ENCODE measurements around the gene GRIK4.

GRIK4 gene

DNA sequence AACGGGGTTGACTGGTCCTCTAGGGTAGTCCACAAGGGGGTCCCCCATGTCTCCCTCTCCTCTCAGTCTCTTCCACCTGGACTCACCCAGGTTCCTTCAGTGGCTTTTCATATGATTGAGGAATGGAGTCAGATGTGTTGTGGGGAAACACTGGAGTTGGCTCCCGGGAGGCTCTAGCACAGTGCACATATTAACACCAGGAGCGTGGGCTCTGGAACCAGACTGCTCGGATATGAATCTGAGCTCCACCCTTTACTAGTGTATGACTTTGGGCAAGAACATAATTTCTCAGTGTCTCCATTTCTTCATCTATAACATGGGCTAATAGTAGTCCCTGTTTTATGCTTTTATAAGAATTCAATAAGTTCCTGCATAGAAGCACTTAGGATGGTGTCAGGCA lies 157.0 kb downstream of the GRIK4 start:
- DNase-seq (ENCODE audit: low read depth) = no peak

GRCh38 chr11:120674542-120674941 lies 163.0 kb downstream of the GRIK4 start:
- DNase-seq (ENCODE audit: low read depth) = no peak

- no peak for DNase-seq (ENCODE audit: low read depth)
Measured at GRCh38 chr11:120675171-120675570, 163.6 kb downstream of the GRIK4 start.

DNA sequence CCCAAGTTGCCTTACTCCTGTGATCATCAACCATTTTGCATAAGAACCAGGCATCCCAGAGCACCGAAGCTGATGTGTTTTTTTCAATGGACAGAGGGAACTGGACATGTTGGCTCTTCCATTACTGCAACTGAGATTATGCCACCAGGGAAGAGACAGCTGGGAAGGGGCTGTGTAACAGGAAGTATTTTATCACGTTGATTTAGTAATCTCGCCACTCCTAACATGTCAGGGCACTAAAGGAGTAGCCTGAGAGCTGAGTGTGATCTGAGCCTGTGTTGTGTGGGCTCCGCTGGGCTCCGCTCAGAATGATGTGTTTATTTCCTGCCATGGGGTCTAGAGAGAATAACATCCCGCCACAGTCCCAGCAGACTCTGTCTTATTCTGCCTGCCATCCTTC lies 165.4 kb downstream of the GRIK4 start:
- no peak for DNase-seq (ENCODE audit: low read depth)

- no peak for DNase-seq (ENCODE audit: low read depth)
Measured at GRCh38 chr11:120680322-120680721, 168.8 kb downstream of the GRIK4 start.

DNA sequence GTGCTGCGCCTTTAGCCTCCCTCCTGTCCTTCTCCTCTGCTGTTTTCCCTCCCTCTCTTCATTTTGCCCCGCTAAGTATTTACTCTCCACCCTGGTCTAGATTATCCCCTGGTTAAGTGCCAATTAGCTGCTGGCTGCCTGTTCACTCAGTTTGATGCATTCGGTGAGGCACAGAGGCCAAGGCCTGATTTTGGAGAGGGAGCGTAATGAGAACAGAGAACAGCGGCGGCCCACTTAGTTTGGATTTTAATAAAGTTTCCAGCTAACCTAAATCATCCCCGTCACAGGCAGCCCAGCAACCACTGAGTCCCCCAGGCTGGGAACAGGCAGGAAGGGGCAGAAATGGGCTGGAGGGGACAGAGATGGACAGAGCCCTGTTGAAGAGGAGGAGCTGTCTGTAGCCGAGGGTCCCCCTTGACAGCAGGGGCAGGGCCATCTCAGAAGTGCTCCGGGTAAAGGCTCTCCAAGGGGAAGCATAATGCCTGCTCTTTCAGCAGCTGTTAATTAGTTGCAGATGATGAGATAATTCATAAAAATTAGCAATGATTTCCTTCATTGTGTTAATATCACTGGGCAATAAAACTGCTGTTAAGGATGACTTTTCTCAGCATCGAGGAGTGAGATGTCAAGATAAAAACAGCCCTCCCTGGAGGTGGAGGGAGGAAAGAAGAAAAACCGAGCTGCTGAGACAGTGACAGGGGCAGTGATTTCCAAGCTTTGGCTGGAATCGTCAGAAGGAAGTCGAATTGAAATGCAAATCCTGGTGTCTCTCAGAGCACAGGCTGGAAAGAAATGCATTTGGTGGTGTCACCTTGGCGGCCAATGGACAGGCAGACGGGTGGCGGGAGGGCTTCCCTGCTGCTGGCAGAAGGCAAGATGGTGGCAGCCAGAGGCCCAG lies 170.1 kb downstream of the GRIK4 start:
- DNase-seq (ENCODE audit: low read depth) = no peak

DNA sequence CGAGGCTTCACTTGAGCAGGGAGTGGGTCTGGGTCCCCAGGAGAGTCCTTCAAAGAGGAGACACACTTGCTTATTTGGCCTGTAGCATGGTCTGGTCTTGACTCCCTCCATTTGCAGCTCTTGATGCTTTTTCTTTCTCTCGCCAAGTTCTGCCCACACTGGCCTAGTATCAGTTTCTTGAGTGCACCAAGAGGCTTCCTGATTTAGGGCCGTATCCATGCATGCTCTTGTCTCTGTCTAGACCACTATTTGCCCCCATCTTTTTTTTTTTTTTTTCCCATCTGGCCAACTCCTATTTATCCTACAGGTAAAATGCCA lies 170.7 kb downstream of the GRIK4 start:
- no peak for DNase-seq (ENCODE audit: low read depth)

GRCh38 chr11:120682866-120683265 lies 171.3 kb downstream of the GRIK4 start:
- no peak for DNase-seq (ENCODE audit: low read depth)

DNA sequence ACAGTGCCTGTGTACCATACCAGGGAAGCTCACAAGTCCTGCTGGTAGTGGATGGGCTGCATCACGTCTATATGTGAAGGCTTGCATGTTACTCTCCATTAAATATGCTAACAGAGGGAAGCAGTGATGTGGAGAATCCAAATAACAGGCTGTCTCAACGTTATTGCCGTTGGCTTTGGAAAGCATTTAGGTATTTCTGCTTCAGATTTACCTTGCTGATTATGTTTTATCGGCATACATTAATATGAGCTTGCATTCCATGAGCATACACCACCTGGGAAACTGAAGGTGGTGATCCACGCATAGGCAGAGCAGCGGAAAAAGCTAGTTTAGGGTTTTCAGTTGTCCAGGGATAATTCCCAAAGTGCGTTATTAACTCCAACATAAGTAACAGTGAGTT lies 175.0 kb downstream of the GRIK4 start:
- DNase-seq (ENCODE audit: low read depth) = no peak

DNA sequence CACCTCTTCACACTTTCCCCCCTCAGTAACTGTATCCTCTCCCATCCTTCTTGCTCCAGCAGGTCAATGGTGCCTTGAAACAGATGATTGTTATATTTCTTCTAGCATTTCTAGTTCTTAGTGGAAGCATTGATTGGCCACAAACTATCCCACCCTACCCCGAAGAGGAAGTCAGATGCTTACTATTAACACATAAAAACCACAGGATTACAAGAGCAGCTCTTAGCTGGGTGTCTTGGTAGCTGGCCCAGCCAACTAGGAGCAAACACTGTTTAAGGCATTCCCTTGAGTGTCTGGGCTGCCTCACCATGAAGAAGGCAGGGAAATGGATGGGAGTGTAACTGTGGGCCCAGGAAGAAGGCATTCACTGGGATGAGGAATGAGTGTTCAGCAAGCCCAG lies 176.6 kb downstream of the GRIK4 start:
- DNase-seq (ENCODE audit: low read depth) = no peak

DNA sequence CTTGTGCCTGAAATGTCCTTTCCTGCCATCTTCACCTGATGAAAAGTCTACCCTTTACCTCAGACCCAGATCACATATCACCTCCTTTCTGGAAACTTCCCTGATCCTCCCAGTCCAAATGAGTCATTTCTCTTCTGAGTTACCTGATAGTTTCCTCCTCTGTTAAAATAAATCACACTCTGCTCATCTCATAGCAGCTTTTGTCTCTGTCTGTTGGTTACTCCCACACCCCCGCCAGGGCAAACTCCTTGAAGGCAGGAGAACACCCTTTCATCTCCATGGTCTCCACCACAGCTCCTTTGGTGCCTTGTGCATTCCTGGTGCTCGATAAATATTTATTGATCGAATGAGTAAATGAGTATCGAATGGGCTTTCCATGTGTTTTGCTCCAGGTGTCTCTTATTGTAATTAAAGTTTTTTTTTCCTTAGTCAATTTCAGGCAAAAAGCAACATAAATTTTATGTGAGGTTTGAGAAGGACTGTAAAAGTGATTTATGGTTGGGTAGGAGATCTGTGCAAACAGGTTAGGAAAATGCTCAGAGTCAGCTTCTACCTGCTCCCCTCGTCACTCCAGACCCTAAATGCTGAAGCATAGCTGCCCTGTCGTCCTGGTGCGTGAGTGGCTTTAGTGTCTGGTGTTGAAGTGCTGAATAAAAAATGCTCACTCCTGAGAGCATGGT lies 178.2 kb downstream of the GRIK4 start:
- no peak for DNase-seq (ENCODE audit: low read depth)

GRCh38 chr11:120690406-120690805 lies 178.9 kb downstream of the GRIK4 start:
- no peak for DNase-seq (ENCODE audit: low read depth)

GRCh38 chr11:120694726-120695125 lies 183.2 kb downstream of the GRIK4 start:
- DNase-seq (ENCODE audit: low read depth) = no peak

GRCh38 chr11:120695426-120695825 lies 183.9 kb downstream of the GRIK4 start:
- no peak for DNase-seq (ENCODE audit: low read depth)

DNA sequence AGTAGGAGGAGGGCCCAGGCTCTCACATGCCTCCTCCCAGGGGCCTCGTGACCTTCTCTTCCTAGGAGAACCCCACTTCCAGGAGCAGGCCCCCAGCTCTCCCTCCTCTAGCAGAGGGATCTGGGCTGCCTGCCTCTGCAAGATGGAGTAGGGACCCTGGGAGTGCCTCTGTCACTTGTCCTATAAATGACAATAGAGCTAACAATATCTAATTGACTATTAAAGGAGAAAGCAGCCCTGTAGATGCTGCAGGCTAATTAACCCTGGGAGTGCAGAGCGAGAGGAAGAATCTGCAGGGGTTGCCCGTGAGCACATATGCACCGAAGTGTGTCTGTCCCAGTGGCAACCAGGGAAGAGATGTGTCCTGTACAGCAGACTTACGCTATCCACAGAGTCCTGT lies 184.4 kb downstream of the GRIK4 start:
- no peak for DNase-seq (ENCODE audit: low read depth)

DNA sequence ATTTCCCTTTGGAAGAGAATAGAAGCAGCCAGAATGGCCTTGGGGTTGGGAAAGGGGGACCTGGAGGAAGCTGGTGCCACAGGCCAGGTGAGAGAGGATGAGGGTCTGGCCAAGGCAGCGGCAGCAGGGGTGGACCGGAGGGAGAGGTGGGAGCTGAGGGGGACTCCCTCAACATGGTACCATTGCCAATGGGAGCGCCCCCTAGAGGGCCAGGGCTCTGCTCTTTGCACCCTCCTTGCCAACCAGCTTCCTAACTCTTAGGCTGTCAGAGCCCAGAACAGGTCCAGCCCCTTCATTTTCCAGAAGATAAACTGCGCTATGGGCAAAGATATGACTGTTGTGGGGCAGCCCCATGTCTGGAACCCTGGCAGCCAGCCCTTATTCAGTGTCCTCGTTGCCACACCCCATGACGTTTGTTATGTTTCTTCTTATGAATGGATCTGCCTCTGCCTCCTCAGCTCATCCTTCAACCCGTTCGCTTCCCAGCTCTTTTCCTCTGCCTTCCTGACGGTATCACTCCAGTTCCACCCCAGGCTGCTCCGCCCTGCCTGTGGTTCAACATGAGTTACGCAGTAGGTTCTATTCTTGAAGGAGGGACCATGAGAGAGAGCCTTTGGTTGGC lies 185.2 kb downstream of the GRIK4 start:
- no peak for DNase-seq (ENCODE audit: low read depth)

GRCh38 chr11:120698918-120699317 lies 187.4 kb downstream of the GRIK4 start:
- no peak for DNase-seq (ENCODE audit: low read depth)

GRCh38 chr11:120702656-120703055 lies 191.1 kb downstream of the GRIK4 start:
- no peak for DNase-seq (ENCODE audit: low read depth)

GRCh38 chr11:120703358-120704152 lies 192.0 kb downstream of the GRIK4 start:
- no peak for DNase-seq (ENCODE audit: low read depth)

GRCh38 chr11:120704256-120704750 lies 192.8 kb downstream of the GRIK4 start:
- no peak for DNase-seq (ENCODE audit: low read depth)

- DNase-seq (ENCODE audit: low read depth) = no peak
Measured at GRCh38 chr11:120706257-120706656, 194.7 kb downstream of the GRIK4 start.

DNA sequence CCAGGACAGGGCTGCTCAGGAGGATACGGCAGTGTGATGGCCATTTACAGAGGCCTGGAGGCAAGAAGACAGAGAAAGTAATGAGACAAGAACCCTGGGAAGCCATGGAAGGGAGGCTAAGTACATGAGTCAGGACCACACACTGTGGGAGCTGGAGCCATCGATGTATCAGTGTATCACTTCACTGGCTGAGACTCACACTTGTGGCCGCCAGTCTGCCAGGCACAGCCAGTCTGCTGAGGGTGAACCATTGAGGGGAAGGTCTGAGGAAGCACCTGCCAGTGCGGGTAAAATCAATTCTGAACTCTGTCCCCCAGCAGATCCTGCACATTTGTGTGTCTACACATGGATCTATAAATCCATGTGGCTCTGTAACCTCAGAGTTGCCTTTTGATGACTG lies 195.6 kb downstream of the GRIK4 start:
- DNase-seq (ENCODE audit: low read depth) = no peak

All from activated T-cell treated with anti-CD3 and anti-CD28 coated beads for 48 hours (primary cell).